HG03045 (cell line): Measurements from ENCODE around the gene MED13L.

Experiments
- ATAC-seq: cut with Tn5 transposase; IDR thresholded peaks from one replicate; pipeline ENCODE4 v1.9.1; 2021; ENCODE audit warnings: mild to moderate bottlenecking, moderate library complexity; ENCODE audit not compliant: unreplicated experiment

The MED13L gene

DNA sequence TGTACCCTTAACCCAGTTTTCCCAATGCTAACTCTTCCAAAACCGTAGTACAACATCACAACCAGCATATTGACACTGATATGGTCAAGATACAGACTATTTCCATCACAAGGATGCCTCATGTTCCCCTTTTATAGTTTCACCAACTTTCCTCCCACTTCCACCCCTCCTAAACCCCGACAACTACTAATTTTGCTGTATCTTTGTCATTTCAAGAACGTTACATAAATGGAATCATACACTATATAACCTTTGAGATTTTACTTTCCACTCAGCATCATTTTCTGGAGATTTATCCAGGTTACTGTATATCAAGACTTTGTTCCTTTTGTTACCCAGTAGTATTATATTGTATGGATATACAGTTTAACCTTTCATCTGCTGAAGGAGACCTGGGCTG is 88.9 kb downstream of the MED13L start:
- ATAC-seq, result no peak

DNA sequence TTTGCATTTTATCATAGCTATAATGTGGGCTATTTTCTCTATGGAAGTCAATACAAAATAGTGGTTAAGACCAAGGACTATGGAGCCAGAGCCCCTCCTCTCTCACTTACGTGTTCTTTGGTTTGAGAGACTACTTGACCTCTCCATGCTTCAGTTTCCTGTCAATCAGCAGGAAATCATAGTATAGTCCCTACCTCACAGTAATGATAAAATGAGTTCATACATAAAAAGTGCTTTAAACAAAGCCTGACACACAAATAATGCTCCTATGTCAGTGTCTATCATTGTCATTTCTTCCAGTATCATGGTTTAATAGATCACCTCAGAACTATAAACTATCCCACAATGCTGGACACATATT is 90.4 kb downstream of the MED13L start:
- no peak for ATAC-seq

GRCh38 chr12:116186482-116187150 is 90.9 kb downstream of the MED13L start:
- no peak for ATAC-seq

DNA sequence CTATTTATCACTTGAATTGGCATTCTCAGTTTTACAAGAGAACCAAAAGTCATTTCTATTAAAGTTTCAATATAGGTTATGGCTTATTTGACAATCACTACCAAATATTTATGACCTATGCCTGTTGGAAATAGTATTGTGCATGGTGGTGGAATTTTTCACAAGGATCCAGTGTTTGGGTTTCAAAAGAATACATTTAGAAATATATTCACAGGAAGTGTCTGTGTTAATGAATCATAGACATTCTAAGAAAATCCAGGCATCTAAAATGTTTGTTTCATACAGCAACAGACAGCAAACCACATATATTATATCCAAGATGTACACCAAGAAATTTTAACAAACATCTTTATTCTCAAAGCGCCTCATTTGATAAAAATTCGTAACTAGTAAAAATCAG is 92.7 kb downstream of the MED13L start:
- ATAC-seq, result no peak

- no peak for ATAC-seq
Observed at GRCh38 chr12:116183741-116184141, 93.8 kb downstream of the MED13L start.

- ATAC-seq, result no peak
Observed at GRCh38 chr12:116182359-116183063, 95.0 kb downstream of the MED13L start.

DNA sequence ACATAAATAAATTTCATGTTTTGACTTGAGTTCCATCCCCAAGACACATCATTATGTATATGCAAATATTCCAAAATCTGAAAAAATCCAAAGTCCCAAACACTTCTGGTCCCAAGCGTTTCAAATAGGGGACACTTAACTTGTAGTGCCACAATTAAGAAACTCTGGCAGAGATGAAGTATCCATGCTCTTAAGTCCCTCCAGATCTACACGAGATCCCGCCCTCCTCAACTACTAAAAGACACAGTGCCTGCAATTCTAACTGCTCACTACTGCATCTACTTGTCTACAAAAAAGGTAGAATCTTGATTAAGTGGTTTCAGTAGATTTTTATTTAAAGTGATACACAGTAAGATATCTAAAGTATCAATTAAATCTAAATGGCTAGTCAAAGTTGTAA is 97.0 kb downstream of the MED13L start:
- ATAC-seq, result no peak

DNA sequence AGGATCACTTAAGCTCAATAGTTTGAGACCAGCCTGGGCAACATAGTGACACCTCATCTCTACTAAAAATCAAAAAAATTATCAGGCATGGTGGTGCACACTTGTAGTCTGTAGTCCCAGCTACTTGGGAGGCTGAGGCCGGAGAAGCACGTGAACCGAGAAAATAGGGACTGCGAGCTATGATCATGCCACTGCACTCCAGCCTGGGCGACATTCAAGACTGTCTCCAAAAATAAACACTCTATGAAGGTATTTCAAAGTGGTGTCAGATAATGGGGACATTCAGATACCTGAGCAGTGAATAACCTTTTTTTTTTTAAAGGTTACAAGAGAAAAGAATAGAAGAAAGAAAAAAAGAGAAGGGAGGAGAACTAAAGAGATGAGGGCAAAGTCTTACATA is 98.1 kb downstream of the MED13L start:
- no peak for ATAC-seq

GRCh38 chr12:116177017-116177416 is 100.5 kb downstream of the MED13L start:
- no peak for ATAC-seq

GRCh38 chr12:116174904-116175303 is 102.6 kb downstream of the MED13L start:
- no peak for ATAC-seq

- ATAC-seq, result no peak
Observed at GRCh38 chr12:116174006-116174405, 103.5 kb downstream of the MED13L start.

DNA sequence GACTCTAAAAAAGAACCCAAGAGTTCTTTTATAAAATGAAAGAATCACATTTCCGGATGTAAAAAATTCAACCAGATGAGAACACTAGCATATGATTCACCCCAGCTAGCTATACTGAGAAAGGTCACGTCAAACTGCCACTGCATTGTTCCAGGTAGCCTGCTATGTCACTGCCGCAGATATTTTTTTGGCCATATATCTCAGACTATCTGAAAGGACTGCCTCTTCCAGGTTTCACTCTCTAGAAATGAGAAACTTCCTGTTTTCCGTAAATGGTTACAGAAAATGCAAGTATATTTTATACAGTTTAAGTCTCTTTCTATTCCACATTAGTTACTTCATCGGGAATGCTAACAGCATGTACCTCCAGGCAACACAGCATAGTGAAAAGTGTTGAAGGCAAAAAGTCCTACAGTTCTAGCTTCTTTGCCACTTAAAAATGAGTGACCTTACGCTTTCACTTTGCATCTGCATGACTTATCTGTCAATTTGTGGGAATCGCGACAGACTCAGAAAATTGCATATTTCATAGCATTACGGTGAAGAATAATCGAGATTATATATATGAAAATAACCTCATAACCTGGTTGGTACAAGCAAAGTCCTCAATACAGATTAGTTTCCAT is 105.2 kb downstream of the MED13L start:
- ATAC-seq, result peak; percentile 76

DNA sequence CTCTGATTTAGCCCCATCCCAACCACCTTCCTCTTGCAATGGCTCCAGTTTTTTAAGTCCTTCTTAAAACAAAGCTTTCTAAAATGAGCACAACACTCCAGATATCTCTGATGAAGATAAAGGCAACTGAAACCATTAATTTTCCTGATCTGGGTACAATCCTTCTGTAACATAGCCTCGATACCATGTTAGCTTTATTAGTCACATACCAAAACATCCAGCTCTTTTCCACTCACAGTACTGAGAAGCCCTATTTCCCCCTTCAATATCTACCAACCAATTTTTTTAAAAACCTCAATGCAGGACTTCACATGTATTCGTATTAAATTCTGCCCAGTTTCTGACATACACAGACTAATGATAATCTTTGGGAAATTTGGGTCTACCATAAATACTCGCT is 105.9 kb downstream of the MED13L start:
- no peak for ATAC-seq

- no peak for ATAC-seq
Observed at GRCh38 chr12:116169071-116169470, 108.4 kb downstream of the MED13L start.

DNA sequence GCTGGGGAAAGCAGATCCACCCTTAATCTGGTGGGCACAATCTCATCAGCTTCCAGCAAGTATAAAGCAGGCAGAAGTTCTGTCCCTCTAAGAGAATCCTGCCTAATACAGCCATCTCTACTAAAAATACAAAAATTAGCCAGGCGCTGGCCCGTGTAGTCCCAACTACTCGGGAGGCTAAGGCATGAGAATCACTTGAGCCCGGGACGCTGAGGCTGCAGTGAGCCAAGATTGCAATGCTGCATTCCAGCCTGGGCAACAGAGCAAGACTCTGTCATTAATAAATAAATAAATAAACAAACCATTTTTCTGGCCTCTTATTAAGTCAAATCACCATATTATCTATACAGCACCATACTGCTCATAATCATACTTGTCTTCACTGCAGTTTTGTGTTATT is 111.2 kb downstream of the MED13L start:
- ATAC-seq, result no peak

DNA sequence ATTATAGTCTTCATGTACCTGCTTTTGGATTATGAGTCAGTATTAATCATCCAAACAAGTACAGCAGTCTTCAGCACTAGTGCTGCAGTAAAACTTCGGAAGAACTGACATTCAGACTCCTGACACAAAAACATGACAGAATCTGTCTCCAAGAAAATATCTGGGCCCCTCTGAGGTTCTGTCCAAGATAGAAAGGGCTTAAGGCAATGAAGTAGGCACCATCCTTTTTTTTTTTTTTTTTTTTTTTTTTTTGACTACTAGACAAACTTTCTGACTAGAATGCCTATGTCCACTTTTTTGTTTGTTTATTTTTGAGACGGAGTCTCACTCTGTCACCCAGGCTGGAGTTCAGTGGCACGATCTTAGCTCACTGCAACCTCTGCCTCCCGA is 112.5 kb downstream of the MED13L start:
- no peak for ATAC-seq

GRCh38 chr12:116164250-116165035 is 113.0 kb downstream of the MED13L start:
- ATAC-seq, result no peak

GRCh38 chr12:116162071-116162470 is 115.4 kb downstream of the MED13L start:
- ATAC-seq, result no peak

GRCh38 chr12:116161588-116161987 is 115.9 kb downstream of the MED13L start:
- no peak for ATAC-seq

DNA sequence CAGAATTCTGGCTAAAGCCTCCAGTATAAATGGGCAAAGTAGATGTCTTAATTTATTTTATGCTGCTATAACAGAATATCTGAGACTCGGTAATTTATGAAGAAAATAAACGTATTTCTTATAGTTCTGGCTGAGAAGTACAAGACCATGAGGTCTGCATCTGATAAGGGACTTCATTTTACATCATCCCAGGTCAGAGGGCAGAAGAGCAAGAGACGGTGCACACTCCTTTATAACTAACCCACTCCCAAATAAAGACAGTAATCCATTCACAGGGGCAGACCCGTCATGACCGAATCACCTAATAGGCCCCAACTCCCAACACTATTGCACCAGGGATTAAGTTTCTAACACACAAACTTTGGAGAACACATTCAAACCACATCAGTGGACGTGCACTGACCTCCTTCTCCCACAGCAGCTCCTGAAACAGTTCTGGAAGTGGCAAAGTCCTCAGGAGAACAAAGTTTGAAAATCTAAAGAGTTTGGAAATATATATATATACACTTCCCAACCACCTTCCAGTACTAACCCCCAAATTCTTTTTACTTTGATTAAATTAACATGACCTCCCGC is 116.5 kb downstream of the MED13L start:
- no peak for ATAC-seq

- no peak for ATAC-seq
Observed at GRCh38 chr12:116160231-116160630, 117.3 kb downstream of the MED13L start.
